B cell (primary cell): ENCODE data around the gene MBTPS1.

ENCODE experiments used
- CTCF ChIP-seq: fragments of 200-600 bp; IDR thresholded peaks from one replicate; pipeline ENCODE4 v1.8.0; 2022; ENCODE audit warnings: antibody characterized with exemption, mild to moderate bottlenecking
- EZH2 ChIP-seq: IDR thresholded peaks from 2 replicates; pipeline ENCODE4 v1.6.1; 2012; ENCODE audit warnings: borderline replicate concordance, low read depth, mild to moderate bottlenecking, moderate library complexity, low read length; ENCODE audit not compliant: insufficient read depth, poor library complexity, severe bottlenecking

GRCh38 chr16:84016477-84016876 is 100.3 kb downstream of the MBTPS1 start:
- TF ChIP-seq CTCF (no peak), EZH2 (no peak)
